IMR-90 (cell line): ENCODE measurements around the gene LCK. TPM values are rescaled to one million over a fixed set of nuclear protein-coding genes. Genes with fewer than 3 reads are reported as not detected.

Source experiments
- ATAC-seq: fragments of 200-7000 bp; cut with Tn5 transposase; 2 replicates; pipeline ENCODE4 v1.9.1; 2020; ENCODE audit warnings: low read depth, mild to moderate bottlenecking, moderate library complexity
- BruUV-seq: library from RNA; stranded (reverse); fragments of 400-500 nt; replicated peaks from 2 replicates; lab custom pipeline; 2021; lab: Mats Ljungman, UMichigan
- CTCF ChIA-PET: fragments of 300-600 bp; formaldehyde crosslinking; extraction: SDS; loops from one replicate; lab custom pipeline; 2021; ENCODE audit warnings: antibody characterized with exemption; lab: Yijun Ruan, JAX
- POLR2A ChIA-PET: fragments of 300-600 bp; sonication (Branson Sonifier 250); formaldehyde crosslinking; loops from one replicate; lab custom pipeline; 2022; ENCODE audit warnings: antibody characterized with exemption; ENCODE audit not compliant: unreplicated experiment; lab: Charles Lee
- DNase-seq: peaks from one replicate; pipeline ENCODE4 v3.0.0; 2013
- H2AFZ ChIP-seq: replicated peaks from 2 replicates; pipeline ENCODE3; 2013; ENCODE audit warnings: low read length, mild to moderate bottlenecking; ENCODE audit not compliant: poor library complexity
- H2AK5ac ChIP-seq: 2 replicates; pipeline ENCODE4 v1.6.1; 2013; ENCODE audit warnings: low read depth, low read length, inconsistent platforms
- H2AK9ac ChIP-seq: replicated peaks from 2 replicates; pipeline ENCODE3; 2013; ENCODE audit warnings: mild to moderate bottlenecking, low read depth, low read length, moderate library complexity; ENCODE audit not compliant: poor library complexity
- H2BK120ac ChIP-seq: 2 replicates; pipeline ENCODE4 v1.6.1; 2013; ENCODE audit warnings: low read depth, low read length, inconsistent platforms
- H2BK15ac ChIP-seq: 3 replicates; pipeline ENCODE4 v1.6.1; 2013; ENCODE audit warnings: low read depth, low read length, inconsistent platforms
- H2BK20ac ChIP-seq: 2 replicates; pipeline ENCODE4 v1.6.1; 2013; ENCODE audit warnings: low read depth, mild to moderate bottlenecking, inconsistent platforms, low read length, moderate library complexity
- H2BK5ac ChIP-seq: 2 replicates; pipeline ENCODE4 v1.6.1; 2013; ENCODE audit warnings: mild to moderate bottlenecking, low read depth, low read length, inconsistent platforms; ENCODE audit not compliant: poor library complexity, severe bottlenecking
- H3K14ac ChIP-seq: replicated peaks from 2 replicates; pipeline ENCODE4 v1.6.1; 2013; ENCODE audit warnings: low read depth, low read length, inconsistent platforms
- H3K18ac ChIP-seq: 2 replicates; pipeline ENCODE4 v1.6.1; 2013; ENCODE audit warnings: low read depth, low read length, control low read depth
- H3K23ac ChIP-seq: 2 replicates; pipeline ENCODE4 v1.6.1; 2013; ENCODE audit warnings: low read depth, low read length, inconsistent platforms
- H3K27ac ChIP-seq: 2 replicates; pipeline ENCODE4 v1.5.1; 2013; ENCODE audit warnings: mild to moderate bottlenecking, control low read depth, low read length; ENCODE audit not compliant: insufficient read depth
- H3K27me3 ChIP-seq: 2 replicates; pipeline ENCODE4 v1.6.1; 2013; ENCODE audit warnings: low read length; ENCODE audit not compliant: control insufficient read depth, insufficient read depth
- H3K36me3 ChIP-seq: 2 replicates; pipeline ENCODE4 v1.6.1; 2013; ENCODE audit warnings: low read length, mixed read lengths; ENCODE audit not compliant: control insufficient read depth, insufficient read depth
- H3K4ac ChIP-seq: 2 replicates; pipeline ENCODE4 v1.6.1; 2013; ENCODE audit warnings: low read depth, low read length, inconsistent platforms
- H3K4me1 ChIP-seq: 2 replicates; pipeline ENCODE4 v1.6.1; 2013; ENCODE audit warnings: low read length, mixed read lengths; ENCODE audit not compliant: control insufficient read depth, insufficient read depth
- H3K4me2 ChIP-seq: 2 replicates; pipeline ENCODE4 v1.6.1; 2013; ENCODE audit warnings: low read depth, mild to moderate bottlenecking, control low read depth, low read length, moderate library complexity
- H3K4me3 ChIP-seq: 2 replicates; pipeline ENCODE4 v1.5.1; 2013; ENCODE audit warnings: low read depth, mild to moderate bottlenecking, control low read depth, low read length, moderate library complexity; ENCODE audit not compliant: insufficient read depth
- H3K56ac ChIP-seq: 2 replicates; pipeline ENCODE4 v1.6.1; 2013; ENCODE audit warnings: low read length, inconsistent platforms; ENCODE audit not compliant: insufficient read depth; ENCODE audit errors: extremely low read depth
- H3K79me1 ChIP-seq, 2 experiments: 2 replicates each; pipeline ENCODE4 v1.6.1; 2013; ENCODE audit warnings: low read length in 2 of 2, inconsistent platforms in 1 of 2, low read depth in 1 of 2
- H3K9ac ChIP-seq: 2 replicates; pipeline ENCODE4 v1.6.1; 2013; ENCODE audit warnings: low read depth, low read length, control low read depth
- H3K9me1 ChIP-seq: 2 replicates; pipeline ENCODE4 v1.6.1; 2013; ENCODE audit warnings: low read length, inconsistent platforms; ENCODE audit not compliant: insufficient read depth
- H3K9me3 ChIP-seq: 2 replicates; pipeline ENCODE4 v1.6.1; 2013; ENCODE audit warnings: low read length; ENCODE audit not compliant: control insufficient read depth, insufficient read depth
- H4K20me1 ChIP-seq: 2 replicates; pipeline ENCODE4 v1.6.1; 2013; ENCODE audit warnings: low read length, inconsistent platforms; ENCODE audit not compliant: insufficient read depth
- H4K5ac ChIP-seq: 2 replicates; pipeline ENCODE4 v1.6.1; 2013; ENCODE audit warnings: mild to moderate bottlenecking, low read depth, low read length, control low read depth
- H4K8ac ChIP-seq, 2 experiments: 2 replicates each; pipeline ENCODE4 v1.6.1; 2013; ENCODE audit warnings: low read depth in 2 of 2, low read length in 2 of 2, control low read depth in 1 of 2, inconsistent platforms in 1 of 2
- H4K91ac ChIP-seq: 2 replicates; pipeline ENCODE4 v1.6.1; 2013; ENCODE audit warnings: low read depth, low read length, inconsistent platforms; ENCODE audit not compliant: insufficient read depth
- CEBPB ChIP-seq: IDR thresholded peaks from 2 replicates; pipeline ENCODE4 v1.6.1; 2012; ENCODE audit warnings: low read depth, low read length, improper control_type of control experiment
- CTCF ChIP-seq: conservative IDR thresholded peaks from 2 replicates; pipeline ENCODE4 v1.5.1; 2012; ENCODE audit warnings: mild to moderate bottlenecking, low read depth, low read length, improper control_type of control experiment
- FOS ChIP-seq: fragments of 150-350 bp; IDR thresholded peaks from 2 replicates; pipeline ENCODE4 v1.6.1; 2016; ENCODE audit warnings: low read depth, low read length
- MAZ ChIP-seq: IDR thresholded peaks from 2 replicates; pipeline ENCODE4 v1.6.1; 2012; ENCODE audit warnings: low read depth, mild to moderate bottlenecking, low read length, improper control_type of control experiment, moderate library complexity, borderline replicate concordance
- WGBS, 2 experiments: methylation state at CpG; one replicate each; pipeline versions ENCODE4 v1.1.5 to v1.1.7; 2013; ENCODE audit warnings: missing lambda C conversion rate in 2 of 2; ENCODE audit not compliant: insufficient read length in 1 of 2; ENCODE audit errors: extremely low coverage in 2 of 2; 5-methylcytosine and 5-hydroxymethylcytosine counted together
- dilution Hi-C: fragments of 300-500 bp; cut with HindIII; formaldehyde crosslinking; loops from one replicate; pipeline ENCODE4 v1.14.3; 2018; ENCODE audit warnings: low sequenced_read_pairs; ENCODE audit not compliant: unreplicated experiment
- in situ Hi-C: fragments of 300-500 bp; cut with MboI; formaldehyde crosslinking; loops from 3 replicates; pipeline ENCODE4 v1.14.3; 2019; ENCODE audit warnings: low sequenced_read_pairs, inconsistent platforms, mixed read lengths
- intact Hi-C: fragments of 100-400 bp; cut with micrococcal nuclease; formaldehyde crosslinking; loops from 2 replicates; pipeline ENCODE4 v1.10.0; 2022
- polyA plus RNA-seq, 3 experiments: library from polyadenylated mRNA; depleted of rRNA; stranded (reverse); fragments of >200 nt; gene quantifications; 2 replicates each; pipeline ENCODE4 v1.2.3, GENCODE V29; 2012; ENCODE audit warnings: low replicate concordance in 1 of 3
- total RNA-seq: library from RNA; depleted of rRNA; stranded (reverse); fragments of >200 nt; gene quantifications from 2 replicates; pipeline ENCODE4 v1.2.3, GENCODE V29; 2012

LCK gene
- total and polyA plus RNA-seq, 2 of the 4 experiments (the other 2 are of a cell fraction) = not detected

GRCh38 chr1:32215629-32216480 is 35.2 kb upstream of the LCK start (continued):
- TF ChIP-seq MAZ = peak; percentile 42; the same call in 1 of the 2 replicates
- TF ChIP-seq CEBPB = no peak

GRCh38 chr1:32216566-32216965 is 34.5 kb upstream of the LCK start:
- Histone ChIP-seq H3K18ac (no peak overlapping the region), H3K23ac (no peak overlapping the region), H2BK120ac (no peak overlapping the region), H2BK20ac (no peak overlapping the region), H3K36me3 (peaks cover 35% of the 10 kb centered on the region), H2AK9ac (no peak overlapping the region), H3K14ac (no peak overlapping the region), H2AFZ (no peak overlapping the region), H3K79me1 (peaks cover 19 to 45% of the 10 kb centered on the region in 2 experiments), H3K27ac (no peak overlapping the region), H3K9me1 (peaks cover 9% of the 10 kb centered on the region), H4K20me1 (no peaks in the 10 kb centered on the region; the same call in 1 of the 2 replicates), H3K4me3 (no peak overlapping the region), H4K5ac (no peak overlapping the region), H4K91ac (no peak overlapping the region), H3K4me1 (peaks cover 9% of the 10 kb centered on the region), H3K56ac (no peak overlapping the region), H2AK5ac (no peak overlapping the region), H3K27me3 (no peaks in the 10 kb centered on the region), H2BK15ac (no peak overlapping the region), H3K9ac (no peak overlapping the region), H4K8ac (no peak overlapping the region), H3K9me3 (no peaks in the 10 kb centered on the region), H3K4me2 (no peak overlapping the region), H2BK5ac (no peak overlapping the region), H3K4ac (no peak overlapping the region)
- ATAC-seq = no peak
- BruUV-seq = no TSS peak
- WGBS, 2 experiments = no CpG with 5 or more reads among the region's 5 CpGs
- ChIA-PET CTCF (interaction anchor here (0.8 to 1.5 kb wide), 3 partner anchors 11 to 178 kb away, joined by 4 to 5 read pairs (median 4); partner anchors contain the start of genes BSDC1 and IQCC), POLR2A (no interaction called here)
- dilution Hi-C loops (no loop called here), in situ Hi-C loops (loop anchor here (10.0 kb wide), 1 partner anchor 108 kb away; no protein-coding TSS in a partner anchor), intact Hi-C loops (no loop called here)
- TF ChIP-seq FOS (no peak), CTCF (no peak)
- no peak for DNase-seq
